HCT116 (cell line): Measurements from ENCODE around the gene WFDC12.

Source experiments
- CEBPB ChIP-seq: IDR thresholded peaks from 2 replicates; pipeline ENCODE4 v1.6.1; 2012; ENCODE audit warnings: low read depth
- CTCF ChIP-seq, 3 experiments: fragments of 200-600 bp in 1 of 3; sonication (generic) in 1 of 3; IDR thresholded peaks in 2 of 3; conservative IDR thresholded peaks in 1 of 3; 2 replicates each; pipeline ENCODE4 v1.5.1; 2012 to 2017; ENCODE audit warnings: low read depth in 2 of 3, low read length in 2 of 3, antibody characterized with exemption in 1 of 3, borderline replicate concordance in 1 of 3, control low read depth in 1 of 3, mild to moderate bottlenecking in 1 of 3, mixed read lengths in 1 of 3, mixed run types in 1 of 3, moderate library complexity in 1 of 3; ENCODE audit not compliant: insufficient read depth in 1 of 3
- ELF1 ChIP-seq: IDR thresholded peaks from 2 replicates; pipeline ENCODE4 v1.6.1; 2012; ENCODE audit warnings: low read depth, borderline replicate concordance
- EZH2 ChIP-seq: fragments of 200-600 bp; sonication (generic); IDR thresholded peaks from 2 replicates; pipeline ENCODE4 v1.6.1; 2017; ENCODE audit warnings: antibody characterized with exemption, mixed run types
- EZH2phosphoT487 ChIP-seq: fragments of 200-600 bp; IDR thresholded peaks from 2 replicates; pipeline ENCODE4 v1.6.1; 2018; ENCODE audit warnings: antibody characterized with exemption, borderline replicate concordance
- FOSL1 ChIP-seq: IDR thresholded peaks from 2 replicates; pipeline ENCODE4 v1.6.1; 2012; ENCODE audit warnings: low read depth
- POLR2A ChIP-seq: IDR thresholded peaks from 2 replicates; pipeline ENCODE4 v1.7.0; 2011; ENCODE audit warnings: borderline replicate concordance; ENCODE audit not compliant: insufficient read depth, insufficient read length; ENCODE audit errors: extremely low read depth
- POLR2AphosphoS5 ChIP-seq: IDR thresholded peaks from 2 replicates; pipeline ENCODE4 v1.6.1; 2011; ENCODE audit warnings: mild to moderate bottlenecking, low read depth, low read length, moderate library complexity
- RAD21 ChIP-seq: IDR thresholded peaks from 2 replicates; pipeline ENCODE4 v1.6.1; 2012; ENCODE audit warnings: low read depth, mild to moderate bottlenecking
- SP1 ChIP-seq: IDR thresholded peaks from 2 replicates; pipeline ENCODE4 v1.6.1; 2012; ENCODE audit warnings: low read depth
- ZBTB33 ChIP-seq: IDR thresholded peaks from 2 replicates; pipeline ENCODE4 v1.6.1; 2011; ENCODE audit warnings: mild to moderate bottlenecking, low read length, moderate library complexity; ENCODE audit not compliant: insufficient replicate concordance; ENCODE audit errors: extremely low read depth

GRCh38 chr20:45164906-45165305, 40.6 kb upstream of the WFDC12 start:
- TF ChIP-seq CTCF (IDR thresholded peaks at IDR 0.05 in 2 of 3, conservative IDR thresholded peaks at IDR 0.05 in 1 of 3; ENCODE audit: borderline replicate concordance in 1 of 3, insufficient read depth in 1 of 3, low read depth in 2 of 3, low read length in 2 of 3) (no peak), POLR2AphosphoS5 (no peak), FOSL1 (no peak), CEBPB (no peak), SP1 (no peak), POLR2A (no peak), ELF1 (no peak), EZH2 (no peak), ZBTB33 (no peak), RAD21 (no peak), EZH2phosphoT487 (no peak)
